Pancreas (tissue), 10 donors: Measurements from ENCODE around the gene IPO13. TPM values are rescaled to one million over a fixed set of nuclear protein-coding genes. Genes with fewer than 3 reads are reported as not detected.

Experiments
- ATAC-seq, 4 donors: fragments of 200-7000 bp; cut with Tn5 transposase; one replicate each; pipeline versions ENCODE4 v1.8.0 to v1.9.1; 2020; ENCODE audit warnings: mild to moderate bottlenecking in 4 of 4, moderate library complexity in 4 of 4
- DNase-seq, 6 donors: peaks; one replicate each; pipeline ENCODE4 v3.0.0-alpha.2; 2020
- FAIRE-seq: peaks from 2 replicates; lab custom pipeline; 2012; peaks lifted over from hg19 to GRCh38; lab: Jason Lieb, UNC
- H3K27ac ChIP-seq, 4 donors: fragments of 200-600 bp; sonication (generic); 1 replicate in 3 of 4; 2 replicates in 1 of 4; pipeline versions ENCODE4 v1.5.0 to v1.8.0; 2020
- H3K27me3 ChIP-seq, 4 donors: fragments of 200-600 bp; one replicate each; pipeline ENCODE4 v1.8.0; 2021
- H3K36me3 ChIP-seq, 3 donors: fragments of 200-600 bp; sonication (generic) in 1 of 3; one replicate each; pipeline versions ENCODE4 v1.5.0 to v1.8.0; 2020 to 2021
- H3K4me1 ChIP-seq, 3 donors: fragments of 200-600 bp; one replicate each; pipeline ENCODE4 v1.8.0; 2021
- H3K4me3 ChIP-seq, 4 donors: fragments of 200-600 bp; sonication (generic) in 2 of 4; one replicate each; pipeline versions ENCODE4 v1.5.0 to v1.8.0; 2020 to 2021
- H3K9me3 ChIP-seq, 4 donors: fragments of 200-600 bp; one replicate each; pipeline ENCODE4 v1.8.0; 2021
- WGBS, 2 donors: extraction: QIAGEN DNeasy Blood & Tissue Kit; methylation state at CpG; one replicate each; pipeline ENCODE4 v1.1.7; 2013; 5-methylcytosine and 5-hydroxymethylcytosine counted together
- intact Hi-C, 3 donors: fragments of 100-400 bp; cut with DNase I; formaldehyde crosslinking; loops; one replicate each; pipeline versions ENCODE4 v1.11.1 to v1.14.2; 2022
- polyA plus RNA-seq, 2 donors: library from polyadenylated mRNA; stranded (reverse); fragments of 200-250 nt; gene quantifications; one replicate each; pipeline ENCODE4 v1.2.3, GENCODE V29; 2013
- total RNA-seq, 6 donors: library from RNA; stranded (reverse); fragmentation: NEBNext Ultra II Directional in 4 of 6; extraction: Animal tissue kit (Norgen Biotek cat#: 25700) in 4 of 6; gene quantifications; one replicate each; pipeline versions ENCODE4 v1.2.1 to v1.2.4, GENCODE V29; 2021 to 2023
- TF ChIP-seq, protein P1 (sequence below), 4 donors: fragments of 200-600 bp; sonication (generic) in 3 of 4; IDR thresholded peaks; one replicate each; pipeline versions ENCODE4 v1.5.0 to v1.8.0; 2021; ENCODE audit warnings: antibody characterized with exemption in 4 of 4
- donor health status: healthy with polysubstance abuse.
- donor health status: DM: no; HTN: no; CAD: no; lungs with moderate emphysema.
- donor health status: DM: no; HTN: no; CAD: no.
- donor health status: control.
- donor health status: control.
- donor health status: Bipolar disorder and iron deficiency.
- donor health status: DM: yes; HTN: yes; CAD: no.
- donor health status: DM: no; HTN: no; CAD: no.
- donor health status: DM: no; HTN: no; CAD: no.
- donor health status: DM: yes; HTN: yes; CAD: no.

The IPO13 gene
- total and polyA plus RNA-seq, 8 donors, result 6.7 to 24.3 (median 10.6) TPM

DNA sequence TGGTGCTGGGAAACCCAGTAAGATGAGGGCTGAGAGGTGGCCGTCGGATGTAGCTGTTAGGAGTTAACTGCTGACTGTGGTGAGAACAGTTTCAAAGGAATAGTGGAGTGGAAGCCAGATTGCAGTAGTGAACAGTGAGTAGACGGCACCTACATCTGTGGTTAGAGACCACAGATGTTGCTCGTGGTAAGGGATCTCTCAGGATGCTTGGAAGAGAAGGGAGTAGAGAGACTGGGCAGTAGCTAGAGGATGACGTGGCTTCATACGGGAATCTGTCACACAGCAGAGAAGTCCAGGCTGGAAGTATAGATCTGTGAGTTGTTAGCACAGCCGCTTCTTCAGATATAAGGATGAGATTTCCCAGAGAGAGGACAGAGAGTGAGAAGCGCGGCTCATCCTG, 20.9 kb upstream of the IPO13 start:
- no peak for DNase-seq
- ATAC-seq, result no peak
- Histone ChIP-seq H3K36me3 (no peaks in the 10 kb centered on the region), H3K9me3 (no peaks in the 10 kb centered on the region), H3K27ac (no peak overlapping the region), H3K4me3 (no peak overlapping the region), H3K4me1 (no peaks in the 10 kb centered on the region), H3K27me3 (no peaks in the 10 kb centered on the region)
- intact Hi-C loops, result no loop called here
- TF ChIP-seq, protein P1, sequence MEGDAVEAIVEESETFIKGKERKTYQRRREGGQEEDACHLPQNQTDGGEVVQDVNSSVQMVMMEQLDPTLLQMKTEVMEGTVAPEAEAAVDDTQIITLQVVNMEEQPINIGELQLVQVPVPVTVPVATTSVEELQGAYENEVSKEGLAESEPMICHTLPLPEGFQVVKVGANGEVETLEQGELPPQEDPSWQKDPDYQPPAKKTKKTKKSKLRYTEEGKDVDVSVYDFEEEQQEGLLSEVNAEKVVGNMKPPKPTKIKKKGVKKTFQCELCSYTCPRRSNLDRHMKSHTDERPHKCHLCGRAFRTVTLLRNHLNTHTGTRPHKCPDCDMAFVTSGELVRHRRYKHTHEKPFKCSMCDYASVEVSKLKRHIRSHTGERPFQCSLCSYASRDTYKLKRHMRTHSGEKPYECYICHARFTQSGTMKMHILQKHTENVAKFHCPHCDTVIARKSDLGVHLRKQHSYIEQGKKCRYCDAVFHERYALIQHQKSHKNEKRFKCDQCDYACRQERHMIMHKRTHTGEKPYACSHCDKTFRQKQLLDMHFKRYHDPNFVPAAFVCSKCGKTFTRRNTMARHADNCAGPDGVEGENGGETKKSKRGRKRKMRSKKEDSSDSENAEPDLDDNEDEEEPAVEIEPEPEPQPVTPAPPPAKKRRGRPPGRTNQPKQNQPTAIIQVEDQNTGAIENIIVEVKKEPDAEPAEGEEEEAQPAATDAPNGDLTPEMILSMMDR (IDR thresholded peaks at IDR 0.05), result no peak
- WGBS, 2 donors, result 93 to 96% methylated on average over 9 of the region's 9 CpGs
- FAIRE-seq, result no peak

DNA sequence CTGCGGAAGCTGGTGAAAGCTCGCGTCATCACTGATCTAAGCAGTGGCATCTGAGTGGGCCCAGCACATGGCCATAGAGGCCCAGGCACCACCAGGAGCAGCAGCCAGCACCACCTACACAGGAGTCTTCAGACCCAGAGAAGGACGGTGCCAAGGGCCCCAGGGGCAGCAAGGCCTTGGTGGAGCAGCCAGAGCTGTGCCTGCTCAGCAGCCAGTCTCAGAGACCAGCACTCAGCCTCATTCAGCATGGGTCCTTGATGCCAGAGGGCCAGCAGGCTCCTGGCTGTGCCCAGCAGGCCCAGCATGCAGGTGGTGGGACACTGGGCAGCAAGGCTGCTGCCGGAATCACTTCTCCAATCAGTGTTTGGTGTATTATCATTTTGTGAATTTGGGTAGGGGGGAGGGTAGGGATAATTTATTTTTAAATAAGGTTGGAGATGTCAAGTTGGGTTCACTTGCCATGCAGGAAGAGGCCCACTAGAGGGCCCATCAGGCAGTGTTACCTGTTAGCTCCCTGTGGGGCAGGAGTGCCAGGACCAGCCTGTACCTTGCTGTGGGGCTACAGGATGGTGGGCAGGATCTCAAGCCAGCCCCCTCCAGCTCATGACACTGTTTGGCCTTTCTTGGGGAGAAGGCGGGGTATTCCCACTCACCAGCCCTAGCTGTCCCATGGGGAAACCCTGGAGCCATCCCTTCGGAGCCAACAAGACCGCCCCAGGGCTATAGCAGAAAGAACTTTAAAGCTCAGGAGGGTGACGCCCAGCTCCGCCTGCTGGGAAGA, 16.4 kb upstream of the IPO13 start:
- Histone ChIP-seq H3K27me3 (no peaks in the 10 kb centered on the region), H3K36me3 (no peaks in the 10 kb centered on the region), H3K4me3 (no peak overlapping the region), H3K27ac (no peak overlapping the region), H3K4me1 (peaks cover 2 to 6% (median 6%) of the 10 kb centered on the region in 3 donors), H3K9me3 (no peaks in the 10 kb centered on the region)
- ATAC-seq (no peak), FAIRE-seq (no peak), DNase-seq (no peak)
- TF ChIP-seq, protein P1 (IDR thresholded peaks at IDR 0.05), result peak; percentile 11 to 42 (median 30)
- intact Hi-C loops, result loop anchor here in 2 of 3 donors (10.0 kb wide), 2 partner anchors 166 to 176 kb away; no protein-coding TSS in a partner anchor
- 87 to 90% methylated on average over 10 of the region's 10 CpGs for WGBS, 2 donors

DNA sequence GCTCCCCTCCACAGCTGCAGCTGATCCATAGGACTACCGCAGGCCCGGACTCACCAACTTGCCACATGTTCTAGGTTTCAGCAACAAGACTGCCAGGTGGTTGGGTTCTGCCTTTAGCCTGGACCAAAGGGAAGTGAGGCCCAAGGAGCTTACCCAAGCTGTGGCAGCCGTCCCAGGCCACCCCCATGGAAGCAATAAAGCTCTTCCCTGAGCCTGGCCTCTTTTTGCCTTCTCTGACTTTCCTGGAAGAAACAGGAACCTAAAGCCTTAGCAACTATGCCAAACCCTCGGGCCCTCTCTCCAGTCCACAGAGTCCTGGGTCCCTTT, 15.8 kb upstream of the IPO13 start:
- DNase-seq (no peak), FAIRE-seq (no peak), ATAC-seq (no peak)
- Histone ChIP-seq H3K27ac (no peak overlapping the region), H3K4me3 (no peak overlapping the region), H3K4me1 (peaks cover 5 to 8% (median 6%) of the 10 kb centered on the region in 3 donors), H3K36me3 (no peaks in the 10 kb centered on the region), H3K27me3 (no peaks in the 10 kb centered on the region), H3K9me3 (no peaks in the 10 kb centered on the region)
- WGBS, 2 donors, result 75 to 83% methylated on average over 4 of the region's 4 CpGs
- intact Hi-C loops, result loop anchor here in 2 of 3 donors (10.0 kb wide), 2 partner anchors 166 to 176 kb away; no protein-coding TSS in a partner anchor
- TF ChIP-seq, protein P1 (IDR thresholded peaks at IDR 0.05), result no peak

DNA sequence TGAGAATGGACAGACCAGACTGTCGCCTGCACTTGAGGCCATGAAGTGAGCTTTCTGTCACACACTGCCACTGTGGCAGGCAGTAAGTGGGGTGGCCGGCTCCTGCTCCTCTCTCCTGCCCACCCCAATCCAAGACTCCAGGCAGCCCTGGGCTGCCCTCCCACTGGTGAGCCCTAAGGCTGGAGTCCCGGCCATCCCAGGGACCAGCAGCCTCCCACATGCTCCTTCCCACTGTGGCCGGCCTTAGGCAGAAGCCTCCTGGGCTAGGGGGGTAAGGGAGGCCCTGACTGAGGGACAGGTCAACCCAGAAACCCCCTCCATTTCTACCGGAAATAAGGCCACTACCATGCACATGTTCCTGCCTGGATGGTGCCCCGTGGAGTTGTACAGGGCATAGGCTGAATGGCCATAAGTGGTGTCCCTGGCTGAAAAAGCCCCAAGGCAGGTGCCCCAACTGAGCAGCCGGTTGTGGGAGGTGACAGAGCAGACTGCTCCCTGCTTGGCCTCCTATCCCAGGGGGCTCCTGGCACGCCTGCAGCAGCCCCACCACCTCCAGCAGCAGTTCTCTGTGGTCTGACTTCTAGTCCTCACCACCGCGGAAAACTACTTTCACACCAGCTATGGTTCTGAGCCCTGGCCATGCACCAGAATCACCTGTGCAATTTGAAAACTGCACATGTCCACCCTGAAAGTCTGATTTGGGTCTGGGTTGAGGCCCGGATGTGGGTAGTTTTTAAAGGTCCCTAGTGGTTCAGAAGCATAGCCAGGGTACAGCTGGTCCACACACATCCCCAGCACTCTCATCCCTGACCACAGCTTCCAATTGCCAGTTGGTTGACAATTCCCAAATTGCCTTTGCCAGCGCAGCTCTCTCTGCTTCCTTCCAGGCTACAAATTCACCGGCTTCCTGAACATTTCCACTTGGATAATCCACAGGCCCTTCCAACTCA, 14.8 kb upstream of the IPO13 start:
- intact Hi-C loops, result loop anchor here in 2 of 3 donors (10.0 kb wide), 2 partner anchors 167 to 177 kb away; no protein-coding TSS in a partner anchor
- FAIRE-seq, result no peak
- Histone ChIP-seq H3K9me3 (no peaks in the 10 kb centered on the region), H3K4me1 (peaks cover 6 to 8% (median 8%) of the 10 kb centered on the region in 3 donors), H3K27ac (no peak overlapping the region), H3K4me3 (no peak overlapping the region), H3K36me3 (no peaks in the 10 kb centered on the region), H3K27me3 (no peaks in the 10 kb centered on the region)
- no peak for DNase-seq
- ATAC-seq, result no peak
- 85 to 88% methylated on average over 13 of the region's 13 CpGs for WGBS, 2 donors
- TF ChIP-seq, protein P1 (IDR thresholded peaks at IDR 0.05), result no peak
